LNCAP (cell line): Measurements from ENCODE around the gene ACYP2.

Experiments used
- CTCF ChIP-seq: fragments of 450-650 bp; IDR thresholded peaks from 2 replicates; pipeline ENCODE4 v1.5.1; 2017; ENCODE audit warnings: mild to moderate bottlenecking

The ACYP2 gene

DNA sequence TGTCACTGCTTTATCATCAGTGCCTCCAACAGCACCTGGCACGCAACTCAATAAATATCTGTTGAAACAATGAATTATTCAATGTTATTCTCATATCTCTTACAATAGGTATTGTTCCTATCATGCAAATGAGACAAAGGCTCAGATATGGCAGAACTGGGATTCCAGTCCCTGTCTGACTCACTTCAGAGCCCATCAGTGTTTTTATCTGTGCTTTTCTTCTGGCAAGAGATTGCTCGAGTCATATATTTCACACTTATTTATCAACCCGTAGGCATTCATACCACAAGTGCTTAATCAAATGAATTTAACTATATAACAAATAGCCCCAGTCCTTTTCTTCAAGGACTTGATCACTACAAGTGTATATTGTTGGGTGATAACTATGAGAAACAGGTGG, 217.0 kb downstream of the ACYP2 start:
- no peak for TF ChIP-seq CTCF

DNA sequence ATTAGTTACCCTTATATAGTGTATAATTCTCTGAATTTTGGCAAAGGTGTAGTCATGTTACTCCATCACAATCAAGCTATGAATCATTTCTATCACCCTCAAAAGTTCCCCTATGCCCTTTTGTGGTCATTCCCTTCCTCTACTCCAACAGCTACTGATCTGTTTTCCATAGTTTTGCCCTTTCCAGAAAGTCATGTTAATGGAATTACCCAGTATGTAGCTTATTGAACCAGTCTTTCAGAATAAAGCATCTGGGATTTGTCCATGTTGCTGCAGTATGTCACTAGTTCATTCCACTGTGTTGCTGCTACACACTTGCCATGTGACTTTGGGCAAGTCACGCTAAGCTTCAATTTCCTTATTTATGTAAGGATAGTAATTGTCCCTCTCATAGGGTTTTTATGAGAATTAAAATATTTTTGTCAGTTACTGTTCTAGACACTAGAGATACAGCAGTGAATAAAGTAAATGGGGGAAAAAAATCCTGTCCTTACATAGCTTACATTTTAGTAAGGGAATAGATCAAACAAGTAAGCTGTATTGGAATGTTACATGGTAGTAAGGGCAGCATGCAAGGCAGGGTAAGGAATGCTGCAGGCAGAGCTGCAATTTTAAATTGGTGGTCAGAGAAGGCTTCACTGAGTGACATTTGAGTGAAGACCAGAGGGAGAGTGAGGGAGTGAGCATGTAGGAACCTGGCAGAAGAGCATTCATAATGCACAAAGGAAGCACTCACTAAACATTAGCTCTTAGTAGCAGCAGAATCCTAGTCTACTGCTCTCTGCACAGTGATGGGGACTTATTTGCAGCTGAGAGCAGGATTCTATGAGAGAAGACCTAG, 220.9 kb downstream of the ACYP2 start:
- TF ChIP-seq CTCF, result no peak

GRCh38 chr2:54336977-54337255, 221.5 kb downstream of the ACYP2 start:
- no peak for TF ChIP-seq CTCF

DNA sequence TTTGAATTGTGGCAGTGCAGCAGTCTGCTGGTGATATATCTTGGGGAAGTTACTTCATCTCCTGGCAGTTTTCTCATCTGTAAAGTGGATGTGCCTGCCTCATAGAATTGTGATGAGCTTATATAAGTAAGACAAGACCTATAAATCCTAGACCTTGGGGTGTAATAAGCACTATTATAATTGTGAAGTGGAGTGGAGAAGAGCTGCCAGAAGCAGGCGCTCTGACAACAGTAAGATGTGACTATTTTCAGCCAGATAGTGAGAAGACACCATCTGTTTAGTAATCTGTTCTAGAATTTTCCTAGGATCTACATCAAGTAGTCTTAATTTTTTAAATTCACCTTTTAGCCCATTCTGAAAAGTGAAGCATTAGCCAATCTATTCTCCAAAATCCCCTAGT, 226.2 kb downstream of the ACYP2 start:
- no peak for TF ChIP-seq CTCF

DNA sequence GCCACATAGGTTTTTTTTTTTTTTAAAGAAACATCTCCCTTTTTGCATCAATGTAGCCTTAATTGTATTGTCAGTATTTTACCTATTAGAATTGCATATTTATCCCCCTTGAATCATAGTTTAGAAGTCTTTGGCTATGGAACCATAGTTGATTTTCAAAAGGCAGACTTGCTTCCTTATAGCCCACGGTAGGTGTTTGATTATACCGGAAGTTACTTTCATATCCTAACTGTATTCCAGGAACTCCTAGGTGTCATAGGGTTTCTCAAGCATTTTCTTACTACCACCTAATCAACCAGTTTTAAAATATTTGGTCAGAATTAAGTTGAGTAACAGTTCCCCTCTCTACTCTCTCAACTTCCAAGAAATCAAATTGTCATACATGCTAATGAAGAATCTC, 227.2 kb downstream of the ACYP2 start:
- no peak for TF ChIP-seq CTCF

GRCh38 chr2:54347622-54348021, 232.2 kb downstream of the ACYP2 start:
- no peak for TF ChIP-seq CTCF

- no peak for TF ChIP-seq CTCF
These were observed 233.2 kb downstream of the ACYP2 start for GRCh38 chr2:54348646-54349045.

DNA sequence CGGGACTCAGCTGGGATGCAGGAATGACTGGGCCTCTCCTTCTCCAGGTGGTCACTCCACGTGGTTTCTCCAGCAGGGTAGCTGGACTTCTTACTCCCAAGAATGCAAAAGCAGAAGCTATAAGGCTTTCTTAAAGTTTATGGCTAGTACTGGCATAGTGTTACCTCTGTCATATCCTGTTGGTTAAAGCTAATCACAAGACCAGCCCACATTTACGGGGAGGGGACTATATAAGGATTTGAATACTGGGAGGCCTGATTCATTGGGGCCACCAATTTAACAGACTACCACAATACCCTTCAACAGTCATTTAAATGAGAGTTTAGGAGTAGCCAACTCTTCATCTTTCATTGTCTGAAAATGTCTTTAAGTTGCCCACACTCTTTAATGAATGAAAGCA, 235.0 kb downstream of the ACYP2 start:
- TF ChIP-seq CTCF, result no peak
